Stimulated activated naive CD4-positive, alpha-beta T cell (primary cell): ENCODE results near the gene RHOT2.

Experiments
- DNase-seq, 6 experiments: peaks; one replicate each; lab custom pipeline; 2025; lab: John Stamatoyannopoulos, UW

The RHOT2 gene

GRCh38 chr16:669666-670065, 1.7 kb downstream of the RHOT2 start:
- DNase-seq: no peak

GRCh38 chr16:670485-671352, 2.8 kb downstream of the RHOT2 start:
- no peak for DNase-seq

GRCh38 chr16:671353-672131, 3.6 kb downstream of the RHOT2 start:
- no peak for DNase-seq

GRCh38 chr16:672371-672770, 4.4 kb downstream of the RHOT2 start:
- no peak for DNase-seq

- DNase-seq: no peak
Observed at GRCh38 chr16:672851-673250, 4.9 kb downstream of the RHOT2 start.

- DNase-seq: no peak
Observed at GRCh38 chr16:673399-673991, 5.6 kb downstream of the RHOT2 start.

GRCh38 chr16:674214-674881, 6.4 kb downstream of the RHOT2 start:
- DNase-seq: no peak

- peak in 1 of 6 experiments; percentile 16 for DNase-seq
Observed at GRCh38 chr16:674968-675883, 7.3 kb downstream of the RHOT2 start, which contains the start of gene RHBDL1. RHBDL1 (plus strand) TSS chr16:675671; CDS start chr16:675791, 120 bp downstream.

GRCh38 chr16:675884-676564, 8.1 kb downstream of the RHOT2 start:
- DNase-seq: no peak

- DNase-seq: no peak
Observed at GRCh38 chr16:676565-676902, 8.6 kb downstream of the RHOT2 start.

- peak in 4 of 6 experiments; percentile 21 to 30 (median 24) for DNase-seq
Observed at GRCh38 chr16:676913-677312, 9.0 kb downstream of the RHOT2 start.

GRCh38 chr16:677316-678190, 9.6 kb downstream of the RHOT2 start:
- DNase-seq: no peak

- no peak for DNase-seq
Observed at GRCh38 chr16:678209-678857, 10.4 kb downstream of the RHOT2 start.

GRCh38 chr16:678858-679813, 11.2 kb downstream of the RHOT2 start:
- DNase-seq: peak in 3 of 6 experiments; percentile 41 to 80 (median 62)

- DNase-seq: peak; percentile 75 to 96 (median 91)
Observed at GRCh38 chr16:679814-680624, 12.1 kb downstream of the RHOT2 start, which contains the start of gene STUB1. STUB1 (plus strand) TSS chr16:680410; CDS start chr16:680526, 116 bp downstream.

- no peak for DNase-seq
Observed at GRCh38 chr16:680625-680945, 12.7 kb downstream of the RHOT2 start.
